HPDE6-E6E7 (cell line): ENCODE data around the gene PTPRO.

Experiments used
- DNase-seq: peaks from one replicate; pipeline ENCODE4 v3.0.0; 2011; ENCODE audit warnings: missing footprints; ENCODE audit errors: extremely low spot score

PTPRO gene

GRCh38 chr12:15527201-15528080, 205.1 kb downstream of the PTPRO start:
- no peak for DNase-seq

GRCh38 chr12:15528666-15529065, 206.4 kb downstream of the PTPRO start:
- no peak for DNase-seq

- DNase-seq = no peak
Observed at GRCh38 chr12:15530361-15530760, 208.1 kb downstream of the PTPRO start.

- no peak for DNase-seq
Observed at GRCh38 chr12:15532364-15532977, 210.2 kb downstream of the PTPRO start.

- no peak for DNase-seq
Observed at GRCh38 chr12:15534322-15534721, 212.0 kb downstream of the PTPRO start.

GRCh38 chr12:15534874-15535273, 212.6 kb downstream of the PTPRO start:
- DNase-seq = no peak

GRCh38 chr12:15535352-15535781, 213.1 kb downstream of the PTPRO start:
- DNase-seq = no peak

GRCh38 chr12:15536446-15536845, 214.1 kb downstream of the PTPRO start:
- DNase-seq = no peak

GRCh38 chr12:15538881-15539280, 216.6 kb downstream of the PTPRO start:
- DNase-seq = no peak

- DNase-seq = no peak
Observed at GRCh38 chr12:15540005-15540404, 217.7 kb downstream of the PTPRO start.

- no peak for DNase-seq
Observed at GRCh38 chr12:15540469-15540872, 218.2 kb downstream of the PTPRO start.

GRCh38 chr12:15541996-15542631, 219.8 kb downstream of the PTPRO start:
- DNase-seq = no peak

- no peak for DNase-seq
Observed at GRCh38 chr12:15543347-15543746, 221.0 kb downstream of the PTPRO start.

- DNase-seq = no peak
Observed at GRCh38 chr12:15544589-15544988, 222.3 kb downstream of the PTPRO start.

GRCh38 chr12:15545334-15545733, 223.0 kb downstream of the PTPRO start:
- no peak for DNase-seq

- DNase-seq = no peak
Observed at GRCh38 chr12:15546102-15546701, 223.9 kb downstream of the PTPRO start.

GRCh38 chr12:15547063-15547462, 224.8 kb downstream of the PTPRO start:
- DNase-seq = no peak

- no peak for DNase-seq
Observed at GRCh38 chr12:15547691-15548090, 225.4 kb downstream of the PTPRO start.

GRCh38 chr12:15550793-15551192, 228.5 kb downstream of the PTPRO start:
- no peak for DNase-seq

- no peak for DNase-seq
Observed at GRCh38 chr12:15555446-15555845, 233.1 kb downstream of the PTPRO start.

GRCh38 chr12:15556411-15557102, 234.2 kb downstream of the PTPRO start:
- no peak for DNase-seq
